ENCODE data around the gene GALNT17. TPM values are rescaled to one million over a fixed set of nuclear protein-coding genes. Genes with fewer than 3 reads are reported as not detected.
A peak's percentile ranks its signal among the peaks of the same experiment; 100 is the strongest.
"Not testable (repeated sequence)": the region's sequence is repeated elsewhere in the genome, so short reads cannot be mapped to it uniquely, and the experiment has no call there.

Gene GALNT17
- total RNA-seq, 3 donors from 2014 or later, result 1.2 to 9.9 (median 3.3) TPM

- peaks cover 0 to 12% of the 10 kb centered on the region in 2 donors for H3K9me3 ChIP-seq
- no peak overlapping the region for H3K4me3 ChIP-seq
- H3K27ac ChIP-seq, result no peak overlapping the region
- no peaks in the 10 kb centered on the region for H3K27me3 ChIP-seq
- no peaks in the 10 kb centered on the region for H3K4me1 ChIP-seq
- no peak for DNase-seq (ENCODE audit: low spot score in 2 of 2)
- no peaks in the 10 kb centered on the region for H3K36me3 ChIP-seq
- no peak for TF ChIP-seq POLR2AphosphoS5 (IDR thresholded peaks at IDR 0.05)
- no peak for TF ChIP-seq POLR2A (IDR thresholded peaks at IDR 0.05)
- TF ChIP-seq CTCF (IDR thresholded peaks at IDR 0.05), result no peak
- intact Hi-C loops (cut with DNase I; ENCODE audit: low total_unique reads), result no loop called here
Observed at GRCh38 chr7:71193099-71193810, 61.3 kb downstream of the GALNT17 start.

DNA sequence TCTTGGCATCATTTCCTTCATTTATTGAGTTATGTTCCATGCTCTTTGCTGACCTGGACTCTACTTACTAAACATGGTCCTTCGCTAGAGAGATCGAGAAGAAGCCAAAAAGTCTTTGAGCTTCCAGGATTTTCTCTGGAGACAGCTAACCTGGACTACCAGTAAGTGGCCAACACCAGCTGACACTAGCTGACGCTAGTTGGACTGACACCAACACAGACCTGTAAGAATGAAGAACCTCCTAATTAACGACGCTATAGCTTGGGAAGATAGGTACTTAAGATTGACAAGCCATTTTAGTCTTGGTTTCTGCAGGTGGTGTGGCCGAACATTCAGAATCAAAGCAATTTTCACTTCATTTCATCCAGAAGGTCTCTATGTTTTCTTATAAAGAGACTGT is 66.4 kb downstream of the GALNT17 start:
- Histone ChIP-seq H3K27ac (peak overlapping the region; percentile 6 to 69), H3K27me3 (no peaks in the 10 kb centered on the region), H3K36me3 (peaks cover 4% of the 10 kb centered on the region), H3K4me1 (no peaks in the 10 kb centered on the region), H3K9me3 (no peaks in the 10 kb centered on the region), H3K4me3 (no peak overlapping the region)
- TF ChIP-seq CTCF (IDR thresholded peaks at IDR 0.05), result no peak
- TF ChIP-seq POLR2A (IDR thresholded peaks at IDR 0.05), result no peak
- TF ChIP-seq POLR2AphosphoS5 (IDR thresholded peaks at IDR 0.05), result no peak
- no peak for DNase-seq (ENCODE audit: low spot score in 2 of 2)
- intact Hi-C loops (cut with DNase I; ENCODE audit: low total_unique reads), result no loop called here

- DNase-seq (ENCODE audit: low spot score in 2 of 2), result peak in 1 of 2 donors; percentile 18
Observed at GRCh38 chr7:71198887-71199286, 66.9 kb downstream of the GALNT17 start.

GRCh38 chr7:71206184-71206583 is 74.2 kb downstream of the GALNT17 start:
- H3K4me3 ChIP-seq, result no peak overlapping the region
- H3K36me3 ChIP-seq, result no peaks in the 10 kb centered on the region
- TF ChIP-seq CTCF (IDR thresholded peaks at IDR 0.05), result no peak
- TF ChIP-seq POLR2AphosphoS5 (IDR thresholded peaks at IDR 0.05), result no peak
- no peak for TF ChIP-seq POLR2A (IDR thresholded peaks at IDR 0.05)
- no peaks in the 10 kb centered on the region for H3K27me3 ChIP-seq
- H3K4me1 ChIP-seq, result no peaks in the 10 kb centered on the region
- no peak overlapping the region for H3K27ac ChIP-seq
- H3K9me3 ChIP-seq, result no peaks in the 10 kb centered on the region
- no peak for DNase-seq (ENCODE audit: low spot score in 2 of 2)
- intact Hi-C loops (cut with DNase I; ENCODE audit: low total_unique reads), result no loop called here

More at GRCh38 chr7:71198887-71199286, 66.9 kb downstream of the GALNT17 start:
- no peak for TF ChIP-seq CTCF (IDR thresholded peaks at IDR 0.05)
- no peak for TF ChIP-seq POLR2A (IDR thresholded peaks at IDR 0.05)
- no peak for TF ChIP-seq POLR2AphosphoS5 (IDR thresholded peaks at IDR 0.05)
- H3K27me3 ChIP-seq, result no peaks in the 10 kb centered on the region
- H3K4me1 ChIP-seq, result no peaks in the 10 kb centered on the region
- intact Hi-C loops (cut with DNase I; ENCODE audit: low total_unique reads), result no loop called here
- peaks cover 4% of the 10 kb centered on the region for H3K36me3 ChIP-seq
- no peaks in the 10 kb centered on the region for H3K9me3 ChIP-seq
- H3K4me3 ChIP-seq, result no peak overlapping the region
- peak overlapping the region in 1 of 2 donors; percentile 69 for H3K27ac ChIP-seq

GRCh38 chr7:71208881-71209280 is 76.9 kb downstream of the GALNT17 start:
- DNase-seq (ENCODE audit: low spot score in 2 of 2), result no peak
- H3K27me3 ChIP-seq, result no peaks in the 10 kb centered on the region
- no peaks in the 10 kb centered on the region for H3K36me3 ChIP-seq
- intact Hi-C loops (cut with DNase I; ENCODE audit: low total_unique reads), result no loop called here
- peaks cover 0 to 5% of the 10 kb centered on the region in 2 donors for H3K9me3 ChIP-seq
- no peak overlapping the region for H3K27ac ChIP-seq
- TF ChIP-seq CTCF (IDR thresholded peaks at IDR 0.05) (no peak), POLR2A (IDR thresholded peaks at IDR 0.05) (no peak), POLR2AphosphoS5 (IDR thresholded peaks at IDR 0.05) (no peak)
- H3K4me3 ChIP-seq, result no peak overlapping the region
- no peaks in the 10 kb centered on the region for H3K4me1 ChIP-seq

GRCh38 chr7:71209484-71209883 is 77.5 kb downstream of the GALNT17 start:
- DNase-seq (ENCODE audit: low spot score in 2 of 2); H3K4me1 ChIP-seq; H3K36me3 ChIP-seq; H3K27me3 ChIP-seq; H3K9me3 ChIP-seq; H3K27ac ChIP-seq; H3K4me3 ChIP-seq; intact Hi-C loops (cut with DNase I; ENCODE audit: low total_unique reads): not testable (repeated sequence)

Data from breast epithelium (tissue), 4 donors.